Thyroid gland (tissue), 4 donors: ENCODE measurements around the gene SLC50A1.
A peak's percentile ranks its signal among the peaks of the same experiment; 100 is the strongest.

Experiments
- POLR2A ChIP-seq, 2 donors: fragments of 450-650 bp; IDR thresholded peaks; one replicate each; pipeline ENCODE4 v1.6.1; 2017; ENCODE audit warnings: antibody characterized with exemption in 2 of 2, mild to moderate bottlenecking in 2 of 2, moderate library complexity in 1 of 2
- TF ChIP-seq, protein P1 (sequence below), 6 experiments: fragments of 200-600 bp in 3 of 6; fragments of 450-650 bp in 3 of 6; sonication (generic) in 3 of 6; IDR thresholded peaks; one replicate each; pipeline ENCODE4 v1.5.1; 2016 to 2019; ENCODE audit warnings: antibody characterized with exemption in 6 of 6, mild to moderate bottlenecking in 2 of 6, inconsistent platforms in 1 of 6, moderate library complexity in 1 of 6

DNA sequence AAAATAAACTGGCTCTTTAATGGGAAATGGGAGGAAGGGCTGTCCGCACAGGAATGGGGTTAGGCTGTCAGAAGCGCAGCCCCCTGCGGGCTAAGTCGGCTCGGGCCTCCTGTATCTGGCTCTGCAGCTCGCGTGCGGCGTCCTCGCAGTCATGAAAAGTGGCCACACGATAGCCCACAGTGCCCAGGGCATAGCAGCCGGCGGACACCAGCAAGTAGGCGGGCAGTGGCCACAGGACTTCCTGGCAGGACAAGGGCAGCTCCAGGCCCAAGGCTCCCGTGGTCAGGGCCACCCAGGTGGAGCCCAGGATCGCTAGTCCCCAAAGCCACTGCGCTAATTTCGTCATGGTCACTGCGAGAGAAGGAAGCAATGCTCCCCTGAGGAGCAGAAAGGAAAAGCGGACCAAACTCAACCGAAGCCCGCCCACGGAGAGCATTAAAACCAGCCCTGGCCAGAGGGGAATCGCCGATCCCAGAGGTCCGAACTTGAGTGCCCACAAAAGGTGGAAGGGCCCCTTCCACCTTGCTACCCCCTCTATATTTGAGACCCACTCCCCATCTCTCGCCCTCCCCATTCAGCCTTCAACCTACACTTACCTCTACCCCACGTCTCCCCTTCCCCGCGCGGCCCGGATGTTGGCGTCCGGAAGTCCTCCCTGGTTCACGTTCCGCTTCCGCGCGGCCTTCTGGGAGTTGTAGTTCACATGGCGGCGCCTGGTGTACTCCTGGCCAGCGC lies 4.4 kb downstream of the SLC50A1 start, which contains the start of gene DPM3:
- TF ChIP-seq, protein P1, sequence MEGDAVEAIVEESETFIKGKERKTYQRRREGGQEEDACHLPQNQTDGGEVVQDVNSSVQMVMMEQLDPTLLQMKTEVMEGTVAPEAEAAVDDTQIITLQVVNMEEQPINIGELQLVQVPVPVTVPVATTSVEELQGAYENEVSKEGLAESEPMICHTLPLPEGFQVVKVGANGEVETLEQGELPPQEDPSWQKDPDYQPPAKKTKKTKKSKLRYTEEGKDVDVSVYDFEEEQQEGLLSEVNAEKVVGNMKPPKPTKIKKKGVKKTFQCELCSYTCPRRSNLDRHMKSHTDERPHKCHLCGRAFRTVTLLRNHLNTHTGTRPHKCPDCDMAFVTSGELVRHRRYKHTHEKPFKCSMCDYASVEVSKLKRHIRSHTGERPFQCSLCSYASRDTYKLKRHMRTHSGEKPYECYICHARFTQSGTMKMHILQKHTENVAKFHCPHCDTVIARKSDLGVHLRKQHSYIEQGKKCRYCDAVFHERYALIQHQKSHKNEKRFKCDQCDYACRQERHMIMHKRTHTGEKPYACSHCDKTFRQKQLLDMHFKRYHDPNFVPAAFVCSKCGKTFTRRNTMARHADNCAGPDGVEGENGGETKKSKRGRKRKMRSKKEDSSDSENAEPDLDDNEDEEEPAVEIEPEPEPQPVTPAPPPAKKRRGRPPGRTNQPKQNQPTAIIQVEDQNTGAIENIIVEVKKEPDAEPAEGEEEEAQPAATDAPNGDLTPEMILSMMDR (IDR thresholded peaks at IDR 0.05): peak in 1 of 6 experiments; percentile 7
- TF ChIP-seq POLR2A (IDR thresholded peaks at IDR 0.05): peak; percentile 54 to 76
